Right lobe of liver (tissue), 4 donors: Measurements from ENCODE around the gene CUX1.

ENCODE experiments used
- CTCF ChIP-seq, 4 donors: fragments of 200-600 bp in 3 of 4; fragments of 450-650 bp in 1 of 4; IDR thresholded peaks; one replicate each; pipeline versions ENCODE4 v1.5.1 to v1.8.0; 2016 to 2022; ENCODE audit warnings: antibody characterized with exemption in 4 of 4, mild to moderate bottlenecking in 2 of 4
- POLR2A ChIP-seq: fragments of 450-650 bp; IDR thresholded peaks from one replicate; pipeline ENCODE4 v1.6.1; 2017; ENCODE audit warnings: antibody characterized with exemption, mild to moderate bottlenecking
- donor health status: DM: no; HTN: no; CAD: no.
- donor health status: DM: no; HTN: no; CAD: no.
- donor health status: DM: no; HTN: yes; CAD: no.

- TF ChIP-seq CTCF (IDR thresholded peaks at IDR 0.05) (no peak), POLR2A (no peak)
Observed at GRCh38 chr7:102156867-102157266, 339.4 kb downstream of the CUX1 start.
